NCI-H460 (cell line): Measurements from ENCODE around the gene TIGD3. TPM values are rescaled to one million over a fixed set of nuclear protein-coding genes. Genes with fewer than 3 reads are reported as not detected.

Experiments used
- DNase-seq: peaks from one replicate; pipeline ENCODE4 v3.0.0-alpha.2; 2016; ENCODE audit warnings: low read depth; ENCODE audit errors: extremely low read depth
- total RNA-seq: library from RNA; depleted of rRNA; stranded (reverse); fragments of >200 nt; shearing (Covaris generic); gene quantifications from 2 replicates; pipeline ENCODE4 v1.2.3, GENCODE V29; 2014

TIGD3 gene
- total RNA-seq, 1 experiment from 2014 or later = 0.25 TPM

GRCh38 chr11:65363770-65364169, 9.2 kb downstream of the TIGD3 start:
- no peak for DNase-seq

- DNase-seq = peak; percentile 78
Observed at GRCh38 chr11:65366340-65366773, 11.8 kb downstream of the TIGD3 start.

GRCh38 chr11:65370659-65371049, 16.1 kb downstream of the TIGD3 start:
- DNase-seq = no peak

GRCh38 chr11:65373839-65374580, 19.5 kb downstream of the TIGD3 start:
- no peak for DNase-seq

GRCh38 chr11:65375012-65375411, 20.5 kb downstream of the TIGD3 start:
- no peak for DNase-seq

GRCh38 chr11:65376138-65376713, 21.7 kb downstream of the TIGD3 start:
- no peak for DNase-seq

GRCh38 chr11:65377036-65377435, 22.5 kb downstream of the TIGD3 start:
- DNase-seq = no peak

GRCh38 chr11:65377777-65378176, 23.2 kb downstream of the TIGD3 start:
- no peak for DNase-seq

- no peak for DNase-seq
Observed at GRCh38 chr11:65378208-65378927, 23.8 kb downstream of the TIGD3 start.

GRCh38 chr11:65378928-65379638, 24.5 kb downstream of the TIGD3 start:
- DNase-seq = no peak

GRCh38 chr11:65379698-65380459, 25.3 kb downstream of the TIGD3 start:
- DNase-seq = no peak

GRCh38 chr11:65380460-65381119, 26.0 kb downstream of the TIGD3 start:
- no peak for DNase-seq

- DNase-seq = peak; percentile 78
Observed at GRCh38 chr11:65381716-65382032, 27.1 kb downstream of the TIGD3 start.

- DNase-seq = peak; percentile 93
Observed at GRCh38 chr11:65382033-65382803, 27.7 kb downstream of the TIGD3 start, which contains the start of gene SLC25A45. TSS of gene SLC25A45 (minus strand) at chr11:65382646. CDS start at chr11:65381951, 695 bp downstream.

- peak; percentile 92 for DNase-seq
Observed at GRCh38 chr11:65382804-65383368, 28.3 kb downstream of the TIGD3 start.

GRCh38 chr11:65383778-65384177, 29.2 kb downstream of the TIGD3 start:
- no peak for DNase-seq

- DNase-seq = no peak
Observed at GRCh38 chr11:65384301-65384889, 29.8 kb downstream of the TIGD3 start.
